ENCODE measurements around the gene WDR47.
"Not testable (repeated sequence)": the region's sequence is repeated elsewhere in the genome, so short reads cannot be mapped to it uniquely, and the experiment has no call there.

Gene WDR47

DNA sequence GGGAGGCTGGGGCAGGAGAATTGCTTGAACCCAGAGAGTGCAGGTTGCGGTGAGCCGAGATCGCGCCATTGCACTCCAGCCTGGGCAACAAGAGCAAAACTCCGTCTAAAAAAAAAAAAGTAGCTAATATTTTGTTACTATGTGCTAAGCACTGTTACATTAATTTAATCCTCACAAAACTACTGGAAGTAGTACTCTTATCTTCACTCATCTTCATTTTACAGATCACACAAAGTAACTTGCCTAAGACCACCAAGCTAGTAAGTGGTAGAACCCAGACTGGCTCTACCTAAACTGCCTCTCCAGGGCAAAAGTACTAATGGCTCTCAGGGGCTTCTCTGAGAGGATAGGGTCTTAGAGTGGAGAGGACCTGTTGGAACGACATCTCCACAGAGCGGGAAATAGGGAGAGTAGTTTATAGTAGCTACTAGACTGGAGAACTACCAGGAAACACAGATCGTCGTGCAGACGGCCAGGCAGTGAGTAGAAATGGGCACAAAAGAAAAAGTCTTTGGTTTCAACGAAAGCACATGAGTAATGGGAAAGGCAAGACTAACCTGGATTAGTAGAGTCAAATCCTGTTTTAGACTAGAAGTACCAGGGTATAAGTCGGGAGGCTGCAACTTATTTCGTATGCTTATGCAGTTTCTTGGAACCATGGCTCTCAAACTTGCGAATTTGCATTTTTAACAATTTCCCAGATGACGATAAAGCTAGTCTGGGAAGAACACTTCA lies 80.0 kb downstream of the WDR47 start:
- DNase-seq = no peak

DNA sequence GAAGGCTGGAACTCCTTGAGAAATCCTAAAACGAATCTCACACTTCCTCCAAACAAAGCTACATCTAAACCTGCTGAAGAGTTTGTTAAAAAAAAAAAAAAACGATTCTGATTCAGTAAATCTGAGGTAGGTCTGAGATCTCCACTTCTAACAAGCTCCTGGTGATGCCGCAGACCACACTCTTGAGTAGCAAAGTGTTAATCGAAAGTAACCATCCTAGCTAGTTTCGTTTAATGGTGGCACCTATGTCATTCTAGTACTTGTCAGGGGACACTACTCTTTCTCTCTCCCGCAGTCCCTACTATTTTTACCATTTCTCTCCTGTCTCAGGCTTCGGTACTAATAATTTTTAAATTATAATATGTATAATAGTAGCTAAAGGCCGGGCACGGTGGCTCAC lies 80.7 kb downstream of the WDR47 start:
- DNase-seq = no peak

DNA sequence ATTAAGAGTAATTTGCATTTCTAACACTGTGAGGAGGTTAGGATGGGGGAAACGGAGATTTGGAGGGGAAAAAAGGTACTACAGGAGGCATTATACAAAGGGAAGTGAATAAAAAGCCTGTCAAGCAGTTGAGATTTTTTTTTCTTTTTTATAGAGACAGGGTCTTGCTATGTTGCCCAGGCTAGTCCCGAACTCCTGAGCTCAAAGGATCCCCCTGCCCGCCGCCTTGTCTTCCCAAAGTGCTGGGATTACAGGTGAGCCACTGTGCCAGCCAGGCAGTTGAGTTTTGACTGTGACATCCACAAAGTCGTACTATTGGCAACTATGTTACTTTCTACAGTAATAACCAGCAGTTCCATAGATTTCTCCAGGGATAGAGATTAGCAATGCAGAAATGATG lies 81.2 kb downstream of the WDR47 start:
- no peak for DNase-seq

DNA sequence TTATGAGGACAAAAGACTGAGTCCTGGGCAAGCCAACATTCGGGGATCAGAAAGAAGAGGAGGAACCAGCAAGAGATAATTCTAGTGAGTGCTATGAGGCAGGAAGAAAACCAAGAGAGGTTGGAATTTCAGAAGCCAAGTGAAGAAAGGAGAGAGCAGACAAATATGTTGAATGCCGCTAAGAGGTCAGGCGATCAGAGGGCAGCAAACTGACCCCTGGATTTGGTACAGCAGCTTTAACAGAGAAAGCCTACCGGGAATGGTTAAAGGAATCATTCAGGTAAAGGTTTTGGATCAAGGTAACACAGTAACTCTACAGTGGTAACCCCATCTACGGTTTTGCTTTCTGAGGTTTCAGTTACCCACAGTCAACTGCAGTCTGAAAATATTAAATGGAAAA lies 84.0 kb downstream of the WDR47 start:
- DNase-seq = no peak

GRCh38 chr1:108955881-108956280 lies 86.0 kb downstream of the WDR47 start:
- DNase-seq = no peak

DNA sequence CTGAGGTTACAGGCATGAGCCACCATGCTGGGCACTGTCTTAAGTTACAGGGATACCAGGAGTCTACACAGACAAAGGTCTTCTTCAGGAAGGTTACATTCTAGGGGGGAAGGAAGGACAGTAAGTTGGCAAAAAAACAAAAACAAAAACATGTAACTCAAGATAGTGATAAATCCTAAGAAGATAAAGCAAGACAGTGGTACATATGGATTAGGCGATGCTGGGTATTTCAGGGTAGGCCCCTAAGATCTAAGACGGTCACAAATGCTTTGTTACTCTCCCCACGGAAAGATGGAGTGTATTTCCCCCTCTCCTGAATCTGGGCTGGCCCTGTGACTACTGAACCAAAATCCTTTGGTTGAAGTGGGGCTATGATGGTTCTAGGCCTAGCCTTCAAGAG lies 86.8 kb downstream of the WDR47 start:
- DNase-seq = no peak

- DNase-seq = no peak
Measured at GRCh38 chr1:108953452-108953851, 88.5 kb downstream of the WDR47 start.

DNA sequence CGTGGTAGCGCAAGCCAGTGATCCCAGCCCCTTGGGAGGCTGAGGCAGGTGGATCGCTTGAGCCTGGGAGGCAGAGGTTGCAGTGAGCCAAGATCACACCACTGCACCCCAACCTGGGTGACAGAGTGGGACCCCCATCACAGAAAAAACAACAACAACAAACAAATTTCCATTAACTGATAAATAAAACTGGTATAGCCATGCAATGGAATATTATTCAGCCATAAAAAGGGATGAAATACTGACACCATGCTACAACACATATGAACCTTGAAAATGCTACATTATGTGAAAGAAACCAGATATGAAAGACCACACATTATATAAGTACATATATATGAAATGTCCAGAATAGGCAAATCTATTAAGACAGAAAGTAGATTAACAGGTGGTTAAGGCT lies 90.7 kb downstream of the WDR47 start:
- DNase-seq = no peak

- DNase-seq = no peak
Measured at GRCh38 chr1:108949044-108949443, 92.9 kb downstream of the WDR47 start.

DNA sequence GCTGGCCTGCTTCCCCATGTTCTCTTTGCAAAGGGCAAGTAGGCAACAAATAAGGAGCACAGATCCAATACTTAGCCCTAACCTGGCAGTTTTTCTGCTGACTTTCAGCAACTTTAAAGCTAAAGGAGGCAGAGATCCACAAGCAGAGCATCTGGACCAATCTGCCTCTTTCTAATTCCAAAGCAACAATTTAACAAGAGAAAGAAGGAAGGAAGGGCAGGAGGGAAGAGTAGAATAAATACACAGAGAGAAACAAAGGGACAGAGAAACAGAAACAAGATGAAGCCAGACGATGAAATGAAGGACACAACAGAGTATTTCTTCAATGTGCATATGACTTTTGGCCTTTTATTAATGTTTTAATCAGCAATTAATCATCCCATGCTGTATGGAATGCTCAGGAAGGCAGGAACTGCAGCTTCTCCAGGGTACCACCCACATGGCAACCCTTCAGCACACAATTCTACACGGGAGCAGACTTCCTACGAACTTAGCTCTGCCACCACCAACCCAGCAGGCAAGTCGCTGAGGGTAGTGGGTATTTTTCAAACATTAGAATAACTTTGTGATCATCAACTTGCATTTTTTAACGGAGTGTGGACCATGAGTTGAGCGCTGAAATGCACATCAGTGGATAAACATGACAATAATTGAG lies 93.9 kb downstream of the WDR47 start:
- DNase-seq = no peak

GRCh38 chr1:108936170-108936569 lies 105.7 kb downstream of the WDR47 start:
- no peak for DNase-seq

GRCh38 chr1:108933944-108934343 lies 108.0 kb downstream of the WDR47 start:
- DNase-seq = no peak

DNA sequence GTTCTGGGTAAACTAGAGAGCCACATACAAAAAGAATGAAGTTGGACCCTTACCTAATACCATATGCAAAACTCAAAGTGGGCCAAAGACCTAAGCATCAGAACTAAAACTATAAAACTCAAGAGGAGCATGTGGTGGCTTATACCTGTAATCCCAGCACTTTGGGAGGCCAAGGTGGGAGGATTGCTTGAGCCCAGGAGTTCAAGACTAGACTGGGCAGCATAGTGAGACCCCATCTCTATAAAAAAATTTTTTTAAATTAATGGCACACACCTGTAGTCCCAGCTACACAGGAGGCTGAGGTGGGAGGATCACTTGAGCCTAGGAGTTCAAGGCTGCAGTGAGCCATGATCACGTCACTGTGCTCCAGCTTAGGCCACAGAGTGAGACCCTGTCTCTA lies 114.3 kb downstream of the WDR47 start:
- not testable (repeated sequence) for DNase-seq

DNA sequence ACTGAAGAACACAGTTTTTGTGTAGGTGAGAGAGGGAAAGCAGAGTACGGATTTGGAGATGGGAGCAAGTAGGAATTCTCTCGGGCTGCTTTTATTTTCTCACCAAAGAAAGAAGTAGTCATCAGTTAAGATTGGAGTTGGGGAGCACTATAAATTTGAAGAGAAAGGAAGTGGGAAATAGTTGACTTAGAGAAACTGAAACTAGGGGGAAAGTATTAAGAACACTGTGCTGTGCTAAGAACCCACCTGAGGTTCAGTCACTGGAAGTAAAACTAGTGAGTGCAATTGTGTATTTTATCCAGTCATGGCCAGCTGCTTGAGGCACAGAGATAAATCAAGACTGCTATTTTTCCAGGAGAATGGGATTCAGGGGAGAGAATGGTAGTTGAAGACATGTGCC lies 116.0 kb downstream of the WDR47 start:
- no peak for DNase-seq

Measured in effector CD8-positive, alpha-beta T cell (primary cell).